ENCODE data around the gene NTPCR.

NTPCR gene

DNA sequence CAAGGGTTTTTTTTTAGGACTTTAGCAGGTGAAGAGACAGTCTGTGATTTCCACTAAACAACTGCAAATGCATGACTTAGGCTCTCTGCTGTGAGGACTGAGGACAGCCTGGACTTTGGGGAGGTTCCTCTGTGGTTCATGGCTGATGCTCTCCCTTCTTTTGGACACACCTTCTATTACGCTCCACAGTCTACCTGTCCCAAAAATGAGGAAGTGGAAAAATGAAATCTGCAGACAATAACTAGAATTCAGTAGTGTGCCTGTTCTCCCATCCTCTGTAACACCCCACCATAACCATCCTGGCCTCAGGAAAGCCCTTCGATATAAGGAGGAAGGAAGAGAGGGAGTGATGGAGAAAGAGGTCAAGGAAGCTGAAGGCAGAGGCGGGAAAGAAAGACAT, 68.7 kb downstream of the NTPCR start:
- FAIRE-seq: no peak

DNA sequence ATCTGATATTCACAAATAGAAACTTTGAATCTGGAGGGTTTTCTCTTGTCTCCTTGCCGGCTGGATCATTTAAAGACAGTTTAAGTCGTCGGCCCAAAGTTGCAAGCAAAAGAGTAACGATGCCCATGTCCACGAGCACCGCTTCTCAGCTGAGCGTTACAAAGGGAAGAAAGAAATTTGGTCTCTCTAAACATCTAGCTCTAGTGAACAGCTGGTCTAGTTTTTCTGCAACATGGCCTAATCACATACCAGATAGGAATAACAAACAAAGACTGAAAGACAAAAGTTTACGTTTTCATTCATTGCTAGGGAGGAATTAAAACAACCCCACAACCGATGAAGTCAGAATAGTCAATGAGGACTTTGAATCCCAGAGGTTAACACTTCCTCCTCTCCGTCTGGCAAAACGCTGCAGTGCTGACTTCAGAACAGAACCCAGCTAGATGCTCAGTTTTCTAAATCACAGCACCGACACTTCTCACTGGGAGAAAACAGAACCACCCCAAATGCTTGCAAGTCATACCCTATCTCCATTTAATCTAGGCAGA, 69.4 kb downstream of the NTPCR start:
- no peak for FAIRE-seq

DNA sequence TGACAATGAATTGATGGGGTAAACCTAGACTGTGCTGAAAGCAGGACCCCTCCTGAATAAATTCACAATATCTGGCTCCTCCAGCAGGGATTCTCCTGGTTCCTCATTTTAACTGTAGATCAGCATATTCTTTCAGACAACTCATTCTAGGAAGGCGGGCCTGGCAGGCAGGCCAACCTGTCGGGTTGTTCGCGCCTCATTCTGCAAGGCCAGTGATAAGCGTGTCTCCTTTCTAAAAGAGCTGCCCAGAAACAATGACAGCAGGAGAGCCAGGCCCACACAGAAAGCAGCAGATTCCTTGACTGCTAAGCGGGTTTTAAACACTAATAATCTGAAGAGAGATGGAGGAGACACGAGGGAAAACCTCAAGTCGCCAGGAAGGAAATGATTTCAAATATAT, 70.0 kb downstream of the NTPCR start:
- FAIRE-seq: no peak

DNA sequence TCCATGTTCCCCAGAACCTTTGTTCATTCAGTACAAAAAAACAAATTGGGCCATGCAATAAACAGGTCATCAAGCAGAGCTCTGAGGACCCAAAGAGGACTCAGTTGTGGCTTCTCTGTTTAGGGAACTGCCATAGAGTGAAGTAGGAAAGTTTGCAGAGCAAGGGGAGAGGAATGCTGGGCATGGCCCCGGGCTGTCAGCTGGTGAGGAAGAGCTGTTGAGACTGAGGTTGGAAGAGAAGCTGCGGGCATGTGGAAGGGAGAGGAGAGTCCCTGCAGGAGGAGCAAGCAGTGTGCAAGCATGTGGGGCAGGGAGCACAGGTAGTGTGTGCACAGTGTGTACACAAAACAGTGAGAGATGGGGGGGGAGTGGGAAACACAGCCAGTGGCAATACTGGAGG, 71.8 kb downstream of the NTPCR start:
- FAIRE-seq: no peak

DNA sequence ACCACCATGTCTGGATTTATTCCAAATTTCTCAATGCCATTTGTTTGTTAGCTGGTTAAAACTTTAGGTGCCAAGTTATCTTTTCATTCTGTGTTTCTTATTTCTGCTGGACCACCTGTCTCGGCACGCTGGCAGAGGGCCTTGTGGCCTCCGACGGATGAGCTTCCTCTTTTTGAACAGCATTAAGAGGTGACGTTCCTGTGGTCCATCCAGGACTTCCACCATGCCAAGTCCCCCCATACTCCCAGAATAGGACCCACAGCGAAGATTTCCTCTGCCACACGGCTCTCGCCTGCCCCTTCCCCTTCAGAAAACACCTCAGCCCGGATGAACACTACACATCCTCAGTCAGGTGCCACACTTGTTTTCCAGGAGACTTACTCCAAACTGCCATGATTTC, 73.8 kb downstream of the NTPCR start:
- FAIRE-seq: no peak

DNA sequence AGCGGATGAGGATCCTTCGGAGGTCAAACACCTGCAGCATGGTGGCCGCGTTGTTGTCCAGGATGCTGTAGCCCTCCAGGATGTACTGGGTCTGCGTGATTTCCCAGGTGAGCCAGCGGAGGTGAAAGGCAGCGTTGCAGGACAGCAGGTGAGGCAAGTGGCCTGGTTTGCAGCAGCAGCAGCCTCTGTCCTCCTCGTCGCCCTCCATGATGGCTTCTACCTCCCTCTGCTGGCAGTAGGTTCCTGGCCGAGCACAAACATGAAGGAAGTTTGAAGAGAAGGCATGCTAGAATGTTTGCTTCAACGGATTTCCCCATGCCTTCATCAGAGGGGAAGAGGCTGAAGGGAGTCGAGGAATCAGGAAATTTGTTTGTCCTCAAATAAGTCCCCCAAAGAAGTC, 74.7 kb downstream of the NTPCR start:
- no peak for FAIRE-seq

DNA sequence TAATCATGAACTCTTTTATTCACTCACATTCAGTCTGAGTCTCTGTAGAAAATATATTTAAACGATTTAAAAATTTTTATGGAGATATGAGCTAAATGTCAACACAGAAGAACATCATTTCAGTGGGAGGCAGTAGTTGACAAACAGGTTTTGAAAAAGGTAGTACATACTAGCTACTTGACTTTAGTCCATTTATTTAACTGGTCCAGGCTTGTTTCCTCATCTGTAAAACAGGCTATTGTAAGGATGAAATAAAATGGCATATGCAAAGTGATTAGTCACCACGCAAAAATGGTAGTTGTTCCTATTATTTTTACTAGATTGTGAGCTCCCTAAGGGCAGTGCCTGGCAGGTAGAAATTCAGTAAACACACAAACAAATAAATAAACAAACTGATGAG, 75.2 kb downstream of the NTPCR start:
- FAIRE-seq: no peak

DNA sequence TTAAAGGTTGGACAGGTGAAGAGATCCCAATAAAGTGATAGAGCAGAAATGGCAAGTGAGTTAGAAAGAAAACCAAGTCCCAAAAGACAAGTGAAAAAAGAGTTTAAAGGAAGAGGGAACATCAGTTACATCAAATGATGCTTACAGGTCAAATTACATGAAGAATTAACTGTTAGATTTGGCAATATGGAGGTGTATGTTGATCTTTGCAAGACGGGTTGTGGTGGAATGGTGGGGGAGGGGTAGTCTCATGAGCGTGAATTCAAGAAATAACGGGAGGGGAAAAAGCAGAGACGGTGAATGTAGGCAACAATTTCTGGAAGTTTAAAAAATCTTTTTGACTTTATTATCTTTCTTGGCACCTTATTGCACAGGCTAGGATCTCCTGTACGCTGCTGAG, 76.6 kb downstream of the NTPCR start:
- no peak for FAIRE-seq

DNA sequence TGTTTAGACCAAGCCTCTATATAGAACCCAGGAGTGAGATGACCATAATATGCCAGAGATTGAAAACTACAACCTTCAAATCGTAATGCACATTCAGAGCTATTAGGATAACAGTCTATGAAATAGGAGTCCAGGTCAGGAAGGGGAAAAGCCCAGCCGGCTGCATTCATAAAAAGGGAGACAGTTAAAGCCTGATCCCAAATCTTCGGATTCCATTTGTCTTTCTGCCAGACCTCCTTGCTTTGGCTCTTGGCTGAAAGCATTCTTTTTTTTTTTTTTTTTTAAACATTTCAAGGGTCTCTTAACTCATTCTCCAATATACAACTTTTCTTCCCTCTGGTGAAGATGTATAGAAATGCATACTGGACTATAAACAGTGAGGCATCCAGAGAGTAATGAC, 81.1 kb downstream of the NTPCR start:
- FAIRE-seq: no peak

DNA sequence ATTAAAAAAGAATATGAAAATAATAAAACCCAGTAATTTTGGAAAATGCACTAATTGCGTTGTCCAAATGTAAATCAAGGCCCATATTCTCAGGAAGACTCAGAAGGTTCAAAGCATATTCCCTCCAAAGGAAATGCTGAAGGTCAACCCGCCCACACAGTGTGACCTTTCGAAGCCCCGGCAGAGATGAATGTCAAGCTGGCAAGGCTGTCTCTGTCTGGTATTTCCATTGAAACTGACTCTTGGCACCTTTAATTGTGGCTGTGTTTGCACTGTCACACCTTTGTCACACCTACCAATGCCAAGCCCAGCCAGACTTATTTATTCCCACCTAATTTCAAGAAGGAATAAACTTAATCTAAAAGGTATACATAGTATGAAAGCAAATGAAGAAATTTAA, 82.5 kb downstream of the NTPCR start:
- no peak for FAIRE-seq

DNA sequence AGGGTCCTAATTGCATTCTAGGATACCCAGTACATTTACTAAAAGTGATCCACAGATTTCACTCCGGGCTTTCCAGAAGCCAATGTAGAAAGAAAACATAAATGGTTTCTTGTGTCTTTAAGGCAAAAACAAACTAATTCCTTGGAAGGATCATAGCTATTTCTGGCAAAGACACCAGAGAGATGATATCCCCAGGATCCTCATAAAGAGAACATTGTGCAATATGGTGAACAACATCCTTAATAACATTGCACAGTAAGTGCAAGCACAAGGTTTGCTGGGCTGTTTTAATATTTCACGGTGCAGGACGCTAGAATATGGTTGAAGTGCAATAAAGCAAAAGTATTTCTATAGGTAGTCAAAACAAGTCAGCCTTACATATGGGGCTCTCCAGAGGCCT, 83.0 kb downstream of the NTPCR start:
- FAIRE-seq: no peak
